IMR-90 (cell line): ENCODE results near the gene GEMIN2. TPM values are rescaled to one million over a fixed set of nuclear protein-coding genes. Genes with fewer than 3 reads are reported as not detected.

Experiments used
- ATAC-seq: fragments of 200-7000 bp; cut with Tn5 transposase; 2 replicates; pipeline ENCODE4 v1.9.1; 2020; ENCODE audit warnings: low read depth, mild to moderate bottlenecking, moderate library complexity
- BruUV-seq: library from RNA; stranded (reverse); fragments of 400-500 nt; replicated peaks from 2 replicates; lab custom pipeline; 2021; lab: Mats Ljungman, UMichigan
- CTCF ChIA-PET: fragments of 300-600 bp; formaldehyde crosslinking; extraction: SDS; loops from one replicate; lab custom pipeline; 2021; ENCODE audit warnings: antibody characterized with exemption; lab: Yijun Ruan, JAX
- POLR2A ChIA-PET: fragments of 300-600 bp; sonication (Branson Sonifier 250); formaldehyde crosslinking; loops from one replicate; lab custom pipeline; 2022; ENCODE audit warnings: antibody characterized with exemption; ENCODE audit not compliant: unreplicated experiment; lab: Charles Lee
- DNase-seq: peaks from one replicate; pipeline ENCODE4 v3.0.0; 2013
- H2AFZ ChIP-seq: replicated peaks from 2 replicates; pipeline ENCODE3; 2013; ENCODE audit warnings: low read length, mild to moderate bottlenecking; ENCODE audit not compliant: poor library complexity
- H2AK5ac ChIP-seq: 2 replicates; pipeline ENCODE4 v1.6.1; 2013; ENCODE audit warnings: low read depth, low read length, inconsistent platforms
- H2AK9ac ChIP-seq: replicated peaks from 2 replicates; pipeline ENCODE3; 2013; ENCODE audit warnings: mild to moderate bottlenecking, low read depth, low read length, moderate library complexity; ENCODE audit not compliant: poor library complexity
- H2BK120ac ChIP-seq: 2 replicates; pipeline ENCODE4 v1.6.1; 2013; ENCODE audit warnings: low read depth, low read length, inconsistent platforms
- H2BK15ac ChIP-seq: 3 replicates; pipeline ENCODE4 v1.6.1; 2013; ENCODE audit warnings: low read depth, low read length, inconsistent platforms
- H2BK20ac ChIP-seq: 2 replicates; pipeline ENCODE4 v1.6.1; 2013; ENCODE audit warnings: low read depth, mild to moderate bottlenecking, inconsistent platforms, low read length, moderate library complexity
- H2BK5ac ChIP-seq: 2 replicates; pipeline ENCODE4 v1.6.1; 2013; ENCODE audit warnings: mild to moderate bottlenecking, low read depth, low read length, inconsistent platforms; ENCODE audit not compliant: poor library complexity, severe bottlenecking
- H3K14ac ChIP-seq: replicated peaks from 2 replicates; pipeline ENCODE4 v1.6.1; 2013; ENCODE audit warnings: low read depth, low read length, inconsistent platforms
- H3K18ac ChIP-seq: 2 replicates; pipeline ENCODE4 v1.6.1; 2013; ENCODE audit warnings: low read depth, low read length, control low read depth
- H3K23ac ChIP-seq: 2 replicates; pipeline ENCODE4 v1.6.1; 2013; ENCODE audit warnings: low read depth, low read length, inconsistent platforms
- H3K27ac ChIP-seq: 2 replicates; pipeline ENCODE4 v1.5.1; 2013; ENCODE audit warnings: mild to moderate bottlenecking, control low read depth, low read length; ENCODE audit not compliant: insufficient read depth
- H3K27me3 ChIP-seq: 2 replicates; pipeline ENCODE4 v1.6.1; 2013; ENCODE audit warnings: low read length; ENCODE audit not compliant: control insufficient read depth, insufficient read depth
- H3K36me3 ChIP-seq: 2 replicates; pipeline ENCODE4 v1.6.1; 2013; ENCODE audit warnings: low read length, mixed read lengths; ENCODE audit not compliant: control insufficient read depth, insufficient read depth
- H3K4ac ChIP-seq: 2 replicates; pipeline ENCODE4 v1.6.1; 2013; ENCODE audit warnings: low read depth, low read length, inconsistent platforms
- H3K4me1 ChIP-seq: 2 replicates; pipeline ENCODE4 v1.6.1; 2013; ENCODE audit warnings: low read length, mixed read lengths; ENCODE audit not compliant: control insufficient read depth, insufficient read depth
- H3K4me2 ChIP-seq: 2 replicates; pipeline ENCODE4 v1.6.1; 2013; ENCODE audit warnings: low read depth, mild to moderate bottlenecking, control low read depth, low read length, moderate library complexity
- H3K4me3 ChIP-seq: 2 replicates; pipeline ENCODE4 v1.5.1; 2013; ENCODE audit warnings: low read depth, mild to moderate bottlenecking, control low read depth, low read length, moderate library complexity; ENCODE audit not compliant: insufficient read depth
- H3K56ac ChIP-seq: 2 replicates; pipeline ENCODE4 v1.6.1; 2013; ENCODE audit warnings: low read length, inconsistent platforms; ENCODE audit not compliant: insufficient read depth; ENCODE audit errors: extremely low read depth
- H3K79me1 ChIP-seq, 2 experiments: 2 replicates each; pipeline ENCODE4 v1.6.1; 2013; ENCODE audit warnings: low read length in 2 of 2, inconsistent platforms in 1 of 2, low read depth in 1 of 2
- H3K9ac ChIP-seq: 2 replicates; pipeline ENCODE4 v1.6.1; 2013; ENCODE audit warnings: low read depth, low read length, control low read depth
- H3K9me1 ChIP-seq: 2 replicates; pipeline ENCODE4 v1.6.1; 2013; ENCODE audit warnings: low read length, inconsistent platforms; ENCODE audit not compliant: insufficient read depth
- H3K9me3 ChIP-seq: 2 replicates; pipeline ENCODE4 v1.6.1; 2013; ENCODE audit warnings: low read length; ENCODE audit not compliant: control insufficient read depth, insufficient read depth
- H4K20me1 ChIP-seq: 2 replicates; pipeline ENCODE4 v1.6.1; 2013; ENCODE audit warnings: low read length, inconsistent platforms; ENCODE audit not compliant: insufficient read depth
- H4K5ac ChIP-seq: 2 replicates; pipeline ENCODE4 v1.6.1; 2013; ENCODE audit warnings: mild to moderate bottlenecking, low read depth, low read length, control low read depth
- H4K8ac ChIP-seq, 2 experiments: 2 replicates each; pipeline ENCODE4 v1.6.1; 2013; ENCODE audit warnings: low read depth in 2 of 2, low read length in 2 of 2, control low read depth in 1 of 2, inconsistent platforms in 1 of 2
- H4K91ac ChIP-seq: 2 replicates; pipeline ENCODE4 v1.6.1; 2013; ENCODE audit warnings: low read depth, low read length, inconsistent platforms; ENCODE audit not compliant: insufficient read depth
- BHLHE40 ChIP-seq: fragments of 150-350 bp; IDR thresholded peaks from 2 replicates; pipeline ENCODE4 v1.6.1; 2016; ENCODE audit warnings: mild to moderate bottlenecking, low read depth, low read length
- CEBPB ChIP-seq: IDR thresholded peaks from 2 replicates; pipeline ENCODE4 v1.6.1; 2012; ENCODE audit warnings: low read depth, low read length, improper control_type of control experiment
- CHD1 ChIP-seq: IDR thresholded peaks from 2 replicates; pipeline ENCODE4 v1.6.1; 2012; ENCODE audit warnings: low read depth, low read length, improper control_type of control experiment
- CTCF ChIP-seq: conservative IDR thresholded peaks from 2 replicates; pipeline ENCODE4 v1.5.1; 2012; ENCODE audit warnings: mild to moderate bottlenecking, low read depth, low read length, improper control_type of control experiment
- ELK1 ChIP-seq: fragments of 150-350 bp; IDR thresholded peaks from 2 replicates; pipeline ENCODE4 v1.6.1; 2016; ENCODE audit warnings: low read depth, mild to moderate bottlenecking, low read length, moderate library complexity, borderline replicate concordance
- FOS ChIP-seq: fragments of 150-350 bp; IDR thresholded peaks from 2 replicates; pipeline ENCODE4 v1.6.1; 2016; ENCODE audit warnings: low read depth, low read length
- MAFK ChIP-seq: IDR thresholded peaks from 2 replicates; pipeline ENCODE4 v1.6.1; 2012; ENCODE audit warnings: low read depth, low read length, improper control_type of control experiment
- MAZ ChIP-seq: IDR thresholded peaks from 2 replicates; pipeline ENCODE4 v1.6.1; 2012; ENCODE audit warnings: low read depth, mild to moderate bottlenecking, low read length, improper control_type of control experiment, moderate library complexity, borderline replicate concordance
- MXI1 ChIP-seq: IDR thresholded peaks from 2 replicates; pipeline ENCODE4 v1.6.1; 2012; ENCODE audit warnings: low read depth, mild to moderate bottlenecking, low read length, moderate library complexity, borderline replicate concordance
- NFE2L2 ChIP-seq: fragments of 150-350 bp; IDR thresholded peaks from 2 replicates; pipeline ENCODE4 v1.6.1; 2016; ENCODE audit warnings: low read depth, mild to moderate bottlenecking, low read length
- POLR2A ChIP-seq: IDR thresholded peaks from 2 replicates; pipeline ENCODE4 v1.6.1; 2012; ENCODE audit warnings: mild to moderate bottlenecking, low read depth, low read length
- RAD21 ChIP-seq: IDR thresholded peaks from 2 replicates; pipeline ENCODE4 v1.6.1; 2012; ENCODE audit warnings: low read length, improper control_type of control experiment
- RCOR1 ChIP-seq: IDR thresholded peaks from 2 replicates; pipeline ENCODE4 v1.6.1; 2012; ENCODE audit warnings: mild to moderate bottlenecking, low read length, improper control_type of control experiment; ENCODE audit not compliant: insufficient replicate concordance
- RFX5 ChIP-seq: IDR thresholded peaks from 2 replicates; pipeline ENCODE4 v1.8.0; 2012; ENCODE audit warnings: low read depth, mild to moderate bottlenecking, low read length, moderate library complexity
- SMC3 ChIP-seq: fragments of 150-350 bp; IDR thresholded peaks from 2 replicates; pipeline ENCODE4 v1.6.1; 2016; ENCODE audit warnings: low read depth, mild to moderate bottlenecking, antibody characterized with exemption, low read length, moderate library complexity
- USF2 ChIP-seq: fragments of 150-350 bp; IDR thresholded peaks from 2 replicates; pipeline ENCODE4 v1.6.1; 2017; ENCODE audit warnings: mild to moderate bottlenecking, antibody characterized with exemption, low read length, low read depth
- WGBS, 2 experiments: methylation state at CpG; one replicate each; pipeline versions ENCODE4 v1.1.5 to v1.1.7; 2013; ENCODE audit warnings: missing lambda C conversion rate in 2 of 2; ENCODE audit not compliant: insufficient read length in 1 of 2; ENCODE audit errors: extremely low coverage in 2 of 2; 5-methylcytosine and 5-hydroxymethylcytosine counted together
- dilution Hi-C: fragments of 300-500 bp; cut with HindIII; formaldehyde crosslinking; loops from one replicate; pipeline ENCODE4 v1.14.3; 2018; ENCODE audit warnings: low sequenced_read_pairs; ENCODE audit not compliant: unreplicated experiment
- in situ Hi-C: fragments of 300-500 bp; cut with MboI; formaldehyde crosslinking; loops from 3 replicates; pipeline ENCODE4 v1.14.3; 2019; ENCODE audit warnings: low sequenced_read_pairs, inconsistent platforms, mixed read lengths
- intact Hi-C: fragments of 100-400 bp; cut with micrococcal nuclease; formaldehyde crosslinking; loops from 2 replicates; pipeline ENCODE4 v1.10.0; 2022
- polyA plus RNA-seq, 3 experiments: library from polyadenylated mRNA; depleted of rRNA; stranded (reverse); fragments of >200 nt; gene quantifications; 2 replicates each; pipeline ENCODE4 v1.2.3, GENCODE V29; 2012; ENCODE audit warnings: low replicate concordance in 1 of 3
- total RNA-seq: library from RNA; depleted of rRNA; stranded (reverse); fragments of >200 nt; gene quantifications from 2 replicates; pipeline ENCODE4 v1.2.3, GENCODE V29; 2012

GEMIN2 gene
- total and polyA plus RNA-seq, 2 of the 4 experiments (the other 2 are of a cell fraction): 10.6 to 11.2 TPM

- DNase-seq (no peak), ATAC-seq (no peak)
- no peak overlapping the region for H2AK5ac ChIP-seq
- no peak overlapping the region for H2BK120ac ChIP-seq
- H3K9me1 ChIP-seq: 0 out of 2 replicates have a peak, but pooled peaks cover 5% of the 10 kb centered on the region
- H4K20me1 ChIP-seq: peaks cover 19% of the 10 kb centered on the region; the same call in 1 of the 2 replicates
- H3K79me1 ChIP-seq: peaks cover 12 to 49% of the 10 kb centered on the region in 2 experiments
- H3K18ac ChIP-seq: no peak overlapping the region
- no peak overlapping the region for H3K4ac ChIP-seq
- ChIA-PET POLR2A (no interaction called here), CTCF (no interaction called here)
- no peak overlapping the region for H4K91ac ChIP-seq
- no peak overlapping the region for H2BK20ac ChIP-seq
- no peaks in the 10 kb centered on the region for H3K27me3 ChIP-seq
- no peak overlapping the region for H3K23ac ChIP-seq
- intact Hi-C loops (no loop called here), in situ Hi-C loops (no loop called here), dilution Hi-C loops (no loop called here)
- H4K5ac ChIP-seq: no peak overlapping the region
- TF ChIP-seq CEBPB (no peak), ELK1 (no peak), MAZ (no peak), RCOR1 (no peak), FOS (no peak), NFE2L2 (no peak), RFX5 (no peak), BHLHE40 (no peak), RAD21 (no peak), CTCF (no peak), USF2 (no peak), CHD1 (no peak), MAFK (no peak; the same call in 1 of the 2 replicates), MXI1 (no peak), POLR2A (no peak), SMC3 (no peak)
- WGBS, 2 experiments: no CpG with 5 or more reads among the region's 2 CpGs
- no peak overlapping the region for H2AFZ ChIP-seq
- H2BK5ac ChIP-seq: no peak overlapping the region
- no peak overlapping the region for H2BK15ac ChIP-seq
- no peaks in the 10 kb centered on the region for H3K9me3 ChIP-seq
- H3K9ac ChIP-seq: no peak overlapping the region
- no peak overlapping the region for H3K27ac ChIP-seq
- H3K4me2 ChIP-seq: no peak overlapping the region
- H3K14ac ChIP-seq: no peak overlapping the region
- H4K8ac ChIP-seq: no peak overlapping the region
- H3K56ac ChIP-seq: no peak overlapping the region
- peaks cover 49% of the 10 kb centered on the region for H3K36me3 ChIP-seq
- no peaks in the 10 kb centered on the region for H3K4me1 ChIP-seq
- BruUV-seq: no TSS peak
- no peak overlapping the region for H2AK9ac ChIP-seq
- H3K4me3 ChIP-seq: no peak overlapping the region
These were observed 26.6 kb upstream of the GEMIN2 start for GRCh38 chr14:39087493-39087892.
